Glutamatergic neuron (in vitro differentiated cells): ENCODE data around the gene TGFB1. TPM values are rescaled to one million over a fixed set of nuclear protein-coding genes. Genes with fewer than 3 reads are reported as not detected.

Experiments
- DNase-seq: peaks from one replicate; pipeline ENCODE4 v3.0.0; 2022
- H3K27ac Mint-ChIP-seq: one replicate; pipeline ENCODE4 v1.8.0; 2020; ENCODE audit warnings: mild to moderate bottlenecking, mixed read lengths, inconsistent platforms; ENCODE audit not compliant: unreplicated experiment
- H3K27me3 Mint-ChIP-seq: one replicate; pipeline ENCODE4 v1.8.0; 2020; ENCODE audit warnings: mild to moderate bottlenecking, moderate library complexity, mixed read lengths, inconsistent platforms; ENCODE audit not compliant: unreplicated experiment
- H3K36me3 Mint-ChIP-seq: one replicate; pipeline ENCODE4 v1.8.0; 2020; ENCODE audit warnings: mild to moderate bottlenecking, mixed read lengths, inconsistent platforms; ENCODE audit not compliant: unreplicated experiment
- H3K4me1 Mint-ChIP-seq: one replicate; pipeline ENCODE4 v1.8.0; 2020; ENCODE audit warnings: mild to moderate bottlenecking, low read depth, mixed read lengths, inconsistent platforms; ENCODE audit not compliant: unreplicated experiment
- H3K4me3 Mint-ChIP-seq: one replicate; pipeline ENCODE4 v1.8.0; 2020; ENCODE audit warnings: mild to moderate bottlenecking, mixed read lengths, inconsistent platforms; ENCODE audit not compliant: unreplicated experiment
- H3K9me3 Mint-ChIP-seq: one replicate; pipeline ENCODE4 v1.8.0; 2020; ENCODE audit warnings: mild to moderate bottlenecking, moderate library complexity, mixed read lengths, inconsistent platforms; ENCODE audit not compliant: unreplicated experiment
- CTCF ChIP-seq: fragments of 200-600 bp; sonication (generic); IDR thresholded peaks from one replicate; pipeline ENCODE4 v1.5.0; 2021; ENCODE audit not compliant: partially characterized antibody, unreplicated experiment
- total RNA-seq: library from RNA; stranded (reverse); fragmentation: NEBNext Ultra II Directional; extraction: Animal tissue kit (Norgen Biotek cat#: 25700); gene quantifications from one replicate; pipeline ENCODE4 v1.2.1, GENCODE V29; 2021; ENCODE audit not compliant: unreplicated experiment

Gene TGFB1
- total RNA-seq, 1 donor from 2014 or later: 26.0 TPM

- H3K4me1 Mint-ChIP-seq: peaks cover 30% of the 10 kb centered on the region
- TF ChIP-seq CTCF: no peak
- peaks cover 16% of the 10 kb centered on the region for H3K9me3 Mint-ChIP-seq
- H3K27me3 Mint-ChIP-seq: peaks cover 25% of the 10 kb centered on the region
- peak overlapping the region; percentile 58 for H3K4me3 Mint-ChIP-seq
- no peaks in the 10 kb centered on the region for H3K36me3 Mint-ChIP-seq
- DNase-seq: no peak
- peak overlapping the region; percentile 74 for H3K27ac Mint-ChIP-seq
Measured at GRCh38 chr19:41330481-41330880, 23.2 kb downstream of the TGFB1 start.

GRCh38 chr19:41328842-41329225 is 24.9 kb downstream of the TGFB1 start:
- H3K27ac Mint-ChIP-seq: peak overlapping the region; percentile 91
- peak overlapping the region; percentile 27 for H3K4me3 Mint-ChIP-seq
- no peak for TF ChIP-seq CTCF
- peaks cover 28% of the 10 kb centered on the region for H3K27me3 Mint-ChIP-seq
- peaks cover 25% of the 10 kb centered on the region for H3K9me3 Mint-ChIP-seq
- H3K36me3 Mint-ChIP-seq: no peaks in the 10 kb centered on the region
- DNase-seq: no peak
- peaks cover 43% of the 10 kb centered on the region for H3K4me1 Mint-ChIP-seq

GRCh38 chr19:41328157-41328841 is 25.4 kb downstream of the TGFB1 start:
- peaks cover 28% of the 10 kb centered on the region for H3K27me3 Mint-ChIP-seq
- H3K36me3 Mint-ChIP-seq: no peaks in the 10 kb centered on the region
- DNase-seq: no peak
- peak overlapping the region; percentile 91 for H3K27ac Mint-ChIP-seq
- H3K4me3 Mint-ChIP-seq: peak overlapping the region; percentile 27
- TF ChIP-seq CTCF: no peak
- peaks cover 25% of the 10 kb centered on the region for H3K9me3 Mint-ChIP-seq
- H3K4me1 Mint-ChIP-seq: peaks cover 45% of the 10 kb centered on the region

- no peak for DNase-seq
- TF ChIP-seq CTCF: no peak
- peak overlapping the region; percentile 27 for H3K4me3 Mint-ChIP-seq
Measured at GRCh38 chr19:41327576-41328156, 26.1 kb downstream of the TGFB1 start.

GRCh38 chr19:41327076-41327575 is 26.6 kb downstream of the TGFB1 start:
- peaks cover 33% of the 10 kb centered on the region for H3K27me3 Mint-ChIP-seq
- H3K27ac Mint-ChIP-seq: peak overlapping the region; percentile 90
- no peak for DNase-seq
- peak overlapping the region; percentile 63 for H3K4me3 Mint-ChIP-seq
- no peaks in the 10 kb centered on the region for H3K36me3 Mint-ChIP-seq
- H3K4me1 Mint-ChIP-seq: peaks cover 56% of the 10 kb centered on the region
- TF ChIP-seq CTCF: no peak
- peaks cover 25% of the 10 kb centered on the region for H3K9me3 Mint-ChIP-seq

More at GRCh38 chr19:41327576-41328156, 26.1 kb downstream of the TGFB1 start:
- H3K36me3 Mint-ChIP-seq: no peaks in the 10 kb centered on the region
- peak overlapping the region; percentile 91 for H3K27ac Mint-ChIP-seq
- H3K4me1 Mint-ChIP-seq: peaks cover 52% of the 10 kb centered on the region
- H3K9me3 Mint-ChIP-seq: peaks cover 25% of the 10 kb centered on the region
- peaks cover 31% of the 10 kb centered on the region for H3K27me3 Mint-ChIP-seq
